Calu3 (cell line): ENCODE measurements around the gene SESN3. TPM values are rescaled to one million over a fixed set of nuclear protein-coding genes. Genes with fewer than 3 reads are reported as not detected.
"Not testable (repeated sequence)": the region's sequence is repeated elsewhere in the genome, so short reads cannot be mapped to it uniquely, and the experiment has no call there.

ENCODE experiments used
- BruUV-seq: library from RNA; stranded (reverse); fragments of 400-500 nt; replicated peaks from 2 replicates; lab custom pipeline; 2021; lab: Mats Ljungman, UMichigan
- CTCF ChIA-PET: fragments of 300-600 bp; sonication (Branson Sonifier 250); formaldehyde crosslinking; loops from one replicate; lab custom pipeline; 2022; ENCODE audit warnings: antibody characterized with exemption; lab: Charles Lee
- DNase-seq: peaks from one replicate; pipeline ENCODE4 v3.0.0; 2022
- H3K27ac Mint-ChIP-seq: one replicate; pipeline ENCODE4 v1.8.0; 2022; ENCODE audit warnings: mixed read lengths; ENCODE audit not compliant: unreplicated experiment
- H3K27me3 Mint-ChIP-seq: one replicate; pipeline ENCODE4 v1.8.0; 2022; ENCODE audit warnings: mixed read lengths; ENCODE audit not compliant: unreplicated experiment
- H3K36me3 Mint-ChIP-seq: one replicate; pipeline ENCODE4 v1.8.0; 2022; ENCODE audit warnings: mild to moderate bottlenecking, moderate library complexity, mixed read lengths; ENCODE audit not compliant: insufficient read depth, unreplicated experiment
- H3K4me1 Mint-ChIP-seq: one replicate; pipeline ENCODE4 v1.8.0; 2022; ENCODE audit warnings: mild to moderate bottlenecking, low read depth, mixed read lengths; ENCODE audit not compliant: unreplicated experiment
- H3K4me3 Mint-ChIP-seq: one replicate; pipeline ENCODE4 v1.8.0; 2022; ENCODE audit warnings: mild to moderate bottlenecking, low read depth, moderate library complexity, mixed read lengths; ENCODE audit not compliant: unreplicated experiment
- H3K9me3 Mint-ChIP-seq: one replicate; pipeline ENCODE4 v1.8.0; 2022; ENCODE audit warnings: low read depth, mixed read lengths; ENCODE audit not compliant: unreplicated experiment
- intact Hi-C: fragments of 100-400 bp; cut with micrococcal nuclease; formaldehyde crosslinking; loops from one replicate; pipeline ENCODE4 v1.10.0; 2022; ENCODE audit not compliant: unreplicated experiment
- total RNA-seq: library from RNA; stranded (reverse); gene quantifications from 2 replicates; pipeline ENCODE4 v1.2.3, GENCODE V29; 2022
- TF ChIP-seq, protein P1 (sequence below): fragments of 200-600 bp; IDR thresholded peaks from one replicate; pipeline ENCODE4 v1.8.0; 2022; ENCODE audit warnings: antibody characterized with exemption; ENCODE audit not compliant: unreplicated experiment

Gene SESN3
- total RNA-seq, 1 experiment from 2014 or later, result 5.6 TPM

- CTCF ChIA-PET, result no interaction called here
These were observed 45.1 kb upstream of the SESN3 start for GRCh38 chr11:95276139-95276538.

DNA sequence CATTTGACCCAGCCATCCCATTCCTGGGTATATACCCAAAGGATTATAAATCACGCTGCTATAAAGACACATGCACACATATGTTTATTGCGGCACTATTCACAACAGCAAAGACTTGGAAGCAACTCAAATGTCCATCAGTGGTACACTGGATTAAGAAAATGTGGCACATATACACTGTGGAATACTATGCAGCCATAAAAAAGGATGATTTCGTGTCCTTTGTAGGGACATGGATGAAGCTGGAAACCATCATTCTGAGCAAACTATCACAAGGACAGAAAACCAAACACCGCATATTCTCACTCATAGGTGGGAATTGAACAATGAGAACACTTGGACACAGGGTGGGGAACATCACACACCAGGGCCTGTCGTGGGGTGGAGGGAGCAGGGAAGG lies 42.6 kb upstream of the SESN3 start:
- CTCF ChIA-PET, intact Hi-C loops, BruUV-seq, DNase-seq, H3K27me3 Mint-ChIP-seq, H3K4me3 Mint-ChIP-seq, H3K9me3 Mint-ChIP-seq, H3K36me3 Mint-ChIP-seq, H3K4me1 Mint-ChIP-seq, H3K27ac Mint-ChIP-seq: not testable (repeated sequence)

More at GRCh38 chr11:95276139-95276538, 45.1 kb upstream of the SESN3 start:
- H3K4me1 Mint-ChIP-seq, result peaks cover 9% of the 10 kb centered on the region
- intact Hi-C loops, result no loop called here
- BruUV-seq, result no TSS peak
- H3K27me3 Mint-ChIP-seq, result no peaks in the 10 kb centered on the region
- no peaks in the 10 kb centered on the region for H3K36me3 Mint-ChIP-seq
- no peak overlapping the region for H3K27ac Mint-ChIP-seq
- TF ChIP-seq, protein P1, sequence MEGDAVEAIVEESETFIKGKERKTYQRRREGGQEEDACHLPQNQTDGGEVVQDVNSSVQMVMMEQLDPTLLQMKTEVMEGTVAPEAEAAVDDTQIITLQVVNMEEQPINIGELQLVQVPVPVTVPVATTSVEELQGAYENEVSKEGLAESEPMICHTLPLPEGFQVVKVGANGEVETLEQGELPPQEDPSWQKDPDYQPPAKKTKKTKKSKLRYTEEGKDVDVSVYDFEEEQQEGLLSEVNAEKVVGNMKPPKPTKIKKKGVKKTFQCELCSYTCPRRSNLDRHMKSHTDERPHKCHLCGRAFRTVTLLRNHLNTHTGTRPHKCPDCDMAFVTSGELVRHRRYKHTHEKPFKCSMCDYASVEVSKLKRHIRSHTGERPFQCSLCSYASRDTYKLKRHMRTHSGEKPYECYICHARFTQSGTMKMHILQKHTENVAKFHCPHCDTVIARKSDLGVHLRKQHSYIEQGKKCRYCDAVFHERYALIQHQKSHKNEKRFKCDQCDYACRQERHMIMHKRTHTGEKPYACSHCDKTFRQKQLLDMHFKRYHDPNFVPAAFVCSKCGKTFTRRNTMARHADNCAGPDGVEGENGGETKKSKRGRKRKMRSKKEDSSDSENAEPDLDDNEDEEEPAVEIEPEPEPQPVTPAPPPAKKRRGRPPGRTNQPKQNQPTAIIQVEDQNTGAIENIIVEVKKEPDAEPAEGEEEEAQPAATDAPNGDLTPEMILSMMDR, result no peak
- no peak overlapping the region for H3K4me3 Mint-ChIP-seq
- no peaks in the 10 kb centered on the region for H3K9me3 Mint-ChIP-seq
- DNase-seq, result no peak

DNA sequence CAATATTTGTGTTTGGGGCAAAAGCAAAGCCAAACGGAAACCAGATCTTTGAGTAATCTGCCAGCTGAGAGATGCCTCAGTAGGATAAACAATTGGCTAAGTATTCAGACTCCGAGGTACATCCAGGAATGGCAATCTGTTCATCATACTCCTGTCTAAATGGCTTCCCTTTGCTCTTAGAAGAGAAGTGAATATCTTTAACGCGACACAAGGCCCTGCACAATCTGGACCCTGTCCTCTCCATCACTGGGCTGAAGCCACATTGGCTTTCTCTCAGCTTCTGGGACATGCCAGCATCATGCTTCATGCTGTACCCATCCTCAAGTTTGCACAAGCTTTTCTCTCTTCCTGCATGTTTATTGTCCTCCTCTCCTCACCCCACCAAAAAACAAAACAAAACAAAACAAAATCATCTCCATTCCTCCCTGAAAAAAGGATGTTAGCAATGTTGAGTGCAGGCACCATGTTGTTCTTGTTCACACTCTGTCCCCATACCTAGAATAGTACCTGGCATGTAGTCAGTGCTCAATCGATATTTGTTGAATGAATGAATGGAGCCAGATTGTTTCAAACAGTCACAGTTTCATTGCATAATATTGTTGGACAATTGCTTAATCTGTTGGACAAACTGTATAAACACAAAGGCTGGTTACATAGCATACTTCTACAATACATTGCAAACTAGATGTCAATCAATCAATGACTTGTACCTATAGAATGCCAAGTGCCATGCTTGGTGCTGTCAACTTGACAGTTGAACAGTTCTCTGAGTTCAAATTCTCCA lies 38.2 kb upstream of the SESN3 start:
- CTCF ChIA-PET, result no interaction called here
- H3K27me3 Mint-ChIP-seq, result no peaks in the 10 kb centered on the region

DNA sequence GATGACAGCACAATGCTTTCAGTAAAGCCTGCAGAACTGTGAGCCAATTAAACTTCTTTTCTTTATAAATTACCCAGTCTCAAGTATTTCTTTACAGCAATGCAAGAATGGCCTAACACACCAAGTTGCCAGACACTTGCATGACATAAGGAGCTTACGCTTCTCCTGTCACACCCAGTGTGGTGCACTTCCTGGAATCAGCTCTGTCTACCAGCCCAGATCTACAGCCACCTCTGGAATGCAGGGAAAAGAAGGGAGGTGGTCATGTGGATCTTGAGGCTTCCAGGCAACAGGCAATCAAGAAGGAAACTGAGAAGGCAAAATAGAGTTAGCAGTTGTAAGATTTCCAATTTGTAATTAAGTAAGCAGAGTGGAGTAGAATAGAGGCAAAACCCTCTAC lies 37.4 kb upstream of the SESN3 start:
- no peaks in the 10 kb centered on the region for H3K4me1 Mint-ChIP-seq
- no peak for DNase-seq
- TF ChIP-seq, protein P1, result no peak
- no peaks in the 10 kb centered on the region for H3K27me3 Mint-ChIP-seq
- no peaks in the 10 kb centered on the region for H3K9me3 Mint-ChIP-seq
- H3K36me3 Mint-ChIP-seq, result no peaks in the 10 kb centered on the region
- no peak overlapping the region for H3K27ac Mint-ChIP-seq
- intact Hi-C loops, result no loop called here
- CTCF ChIA-PET, result no interaction called here
- no TSS peak for BruUV-seq
- no peak overlapping the region for H3K4me3 Mint-ChIP-seq

More for the DNA sequence above, 38.2 kb upstream of the SESN3 start:
- H3K36me3 Mint-ChIP-seq, result no peaks in the 10 kb centered on the region
- no peaks in the 10 kb centered on the region for H3K9me3 Mint-ChIP-seq
- no peak overlapping the region for H3K4me3 Mint-ChIP-seq
- H3K27ac Mint-ChIP-seq, result no peak overlapping the region
- no peak for DNase-seq
- H3K4me1 Mint-ChIP-seq, result no peaks in the 10 kb centered on the region
- TF ChIP-seq, protein P1, result no peak
- intact Hi-C loops, result no loop called here
- no TSS peak for BruUV-seq

GRCh38 chr11:95267601-95268213 lies 36.7 kb upstream of the SESN3 start:
- intact Hi-C loops, result no loop called here
- CTCF ChIA-PET, result no interaction called here
- TF ChIP-seq, protein P1, result no peak
- H3K27me3 Mint-ChIP-seq, result no peaks in the 10 kb centered on the region
- no peaks in the 10 kb centered on the region for H3K9me3 Mint-ChIP-seq
- no peaks in the 10 kb centered on the region for H3K36me3 Mint-ChIP-seq
- BruUV-seq, result no TSS peak
- H3K27ac Mint-ChIP-seq, result no peak overlapping the region
- no peak overlapping the region for H3K4me3 Mint-ChIP-seq
- no peaks in the 10 kb centered on the region for H3K4me1 Mint-ChIP-seq
- DNase-seq, result no peak
